CD4-positive, alpha-beta T cell (primary cell): ENCODE data around the gene TMEM183A. TPM values are rescaled to one million over a fixed set of nuclear protein-coding genes. Genes with fewer than 3 reads are reported as not detected.
"Not testable (repeated sequence)": the region's sequence is repeated elsewhere in the genome, so short reads cannot be mapped to it uniquely, and the experiment has no call there.

Source experiments
- ATAC-seq: fragments of 200-7000 bp; cut with Tn5 transposase; one replicate; pipeline ENCODE4 v1.10.0; 2022; ENCODE audit warnings: mild to moderate bottlenecking; ENCODE audit not compliant: poor library complexity
- CTCF ChIA-PET: fragments of 350-600 bp; sonication (Branson Sonifier 250); formaldehyde crosslinking; loops from one replicate; lab custom pipeline; 2021; ENCODE audit warnings: antibody characterized with exemption, inconsistent platforms; lab: Charles Lee
- POLR2A ChIA-PET: fragments of 350-600 bp; sonication (Branson Sonifier 250); formaldehyde crosslinking; loops from one replicate; lab custom pipeline; 2021; ENCODE audit warnings: antibody characterized with exemption, inconsistent platforms; lab: Charles Lee
- DNase-seq, 14 experiments: peaks; one replicate each; pipeline ENCODE4 v3.0.0-alpha.2; 2013 to 2020; ENCODE audit warnings: mixed read lengths in 2 of 14
- H3K27ac ChIP-seq, 2 donors: one replicate each; pipeline versions ENCODE4 v1.5.1 to v1.7.0; 2013; ENCODE audit warnings: low read length in 2 of 2, low read depth in 1 of 2, mild to moderate bottlenecking in 1 of 2
- H3K27me3 ChIP-seq, 2 experiments: 1 replicate in 1 of 2; 2 replicates in 1 of 2; pipeline versions ENCODE4 v1.6.1 to v1.7.0; 2013; ENCODE audit warnings: low read length in 2 of 2, control low read depth in 1 of 2, mild to moderate bottlenecking in 1 of 2, moderate library complexity in 1 of 2; ENCODE audit not compliant: insufficient read depth in 2 of 2, control insufficient read depth in 1 of 2
- H3K36me3 ChIP-seq: one replicate; pipeline ENCODE4 v1.6.1; 2013; ENCODE audit warnings: low read length, control low read depth; ENCODE audit not compliant: insufficient read depth
- H3K4me1 ChIP-seq: one replicate; pipeline ENCODE4 v1.6.1; 2013; ENCODE audit warnings: low read length, control low read depth; ENCODE audit not compliant: insufficient read depth
- H3K4me3 ChIP-seq: one replicate; pipeline ENCODE4 v1.5.1; 2013; ENCODE audit warnings: mild to moderate bottlenecking, low read length, moderate library complexity
- H3K9me3 ChIP-seq, 2 experiments: 1 replicate in 1 of 2; 2 replicates in 1 of 2; pipeline versions ENCODE4 v1.6.1 to v1.7.0; 2013; ENCODE audit warnings: low read length in 2 of 2, mild to moderate bottlenecking in 2 of 2, control low read depth in 1 of 2, moderate library complexity in 1 of 2; ENCODE audit not compliant: control insufficient read depth in 1 of 2, insufficient read depth in 1 of 2
- H3K27ac Mint-ChIP-seq: one replicate; pipeline ENCODE4 v1.8.0; 2020; ENCODE audit warnings: mixed read lengths
- H3K27me3 Mint-ChIP-seq: one replicate; pipeline ENCODE4 v1.8.0; 2021; ENCODE audit warnings: mixed read lengths
- H3K36me3 Mint-ChIP-seq: one replicate; pipeline ENCODE4 v1.8.0; 2021; ENCODE audit warnings: low read depth, mixed read lengths
- H3K4me1 Mint-ChIP-seq: one replicate; pipeline ENCODE4 v1.8.0; 2021; ENCODE audit warnings: low read depth, mixed read lengths
- H3K4me3 Mint-ChIP-seq: one replicate; pipeline ENCODE4 v1.8.0; 2020; ENCODE audit warnings: mild to moderate bottlenecking, mixed read lengths
- H3K9me3 Mint-ChIP-seq: one replicate; pipeline ENCODE4 v1.8.0; 2020; ENCODE audit warnings: mixed read lengths
- intact Hi-C, 2 experiments: fragments of 100-400 bp; cut with DNase I in 1 of 2; cut with micrococcal nuclease in 1 of 2; formaldehyde crosslinking; loops; one replicate each; pipeline versions ENCODE4 v1.15.1 to v1.9.0; 2023 to 2025; cut with DNase I, micrococcal nuclease
- total RNA-seq, 174 experiments: library from RNA in 2 of 174; stranded (reverse) in 2 of 174; gene quantifications; one replicate each; pipeline ENCODE4 v1.2.3 and lab custom pipeline; 2021 to 2026
- TF ChIP-seq, protein P1 (sequence below): fragments of 200-600 bp; IDR thresholded peaks from one replicate; pipeline ENCODE4 v1.8.0; 2022; ENCODE audit warnings: antibody characterized with exemption, mild to moderate bottlenecking

The TMEM183A gene
- total RNA-seq, 2 experiments from 2014 or later: 187 to 194 TPM

DNA sequence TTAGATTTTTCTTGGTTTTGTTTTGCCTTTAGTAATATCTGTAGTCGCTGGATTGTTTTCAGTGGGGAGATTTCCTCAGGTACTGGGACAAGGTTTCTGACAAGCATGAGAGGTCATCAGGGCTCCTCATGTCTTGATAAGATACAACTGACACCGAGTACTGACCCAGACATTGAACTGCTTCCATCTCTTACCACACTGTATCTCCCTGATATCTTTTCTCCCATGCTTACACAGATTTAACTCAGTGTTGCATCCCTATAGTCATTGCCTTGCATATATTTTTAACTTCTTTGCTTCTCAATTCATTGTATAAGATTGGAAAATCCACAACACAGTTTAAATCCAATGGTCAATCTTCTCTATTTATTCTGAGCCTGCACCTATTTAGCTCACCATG, 27.7 kb upstream of the TMEM183A start:
- Histone ChIP-seq H3K36me3 (no peaks in the 10 kb centered on the region), H3K9me3 (no peaks in the 10 kb centered on the region), H3K4me3 (no peak overlapping the region), H3K27me3 (peaks cover 0 to 5% of the 10 kb centered on the region in 2 experiments), H3K27ac (no peak overlapping the region), H3K4me1 (no peaks in the 10 kb centered on the region)
- no peak overlapping the region for H3K27ac Mint-ChIP-seq
- POLR2A ChIA-PET: no interaction called here
- H3K27me3 Mint-ChIP-seq: peaks cover 20% of the 10 kb centered on the region
- H3K4me1 Mint-ChIP-seq: no peaks in the 10 kb centered on the region
- intact Hi-C loops: no loop called here
- CTCF ChIA-PET: no interaction called here
- no peaks in the 10 kb centered on the region for H3K9me3 Mint-ChIP-seq
- no peaks in the 10 kb centered on the region for H3K36me3 Mint-ChIP-seq
- ATAC-seq: no peak
- no peak overlapping the region for H3K4me3 Mint-ChIP-seq
- TF ChIP-seq, protein P1, sequence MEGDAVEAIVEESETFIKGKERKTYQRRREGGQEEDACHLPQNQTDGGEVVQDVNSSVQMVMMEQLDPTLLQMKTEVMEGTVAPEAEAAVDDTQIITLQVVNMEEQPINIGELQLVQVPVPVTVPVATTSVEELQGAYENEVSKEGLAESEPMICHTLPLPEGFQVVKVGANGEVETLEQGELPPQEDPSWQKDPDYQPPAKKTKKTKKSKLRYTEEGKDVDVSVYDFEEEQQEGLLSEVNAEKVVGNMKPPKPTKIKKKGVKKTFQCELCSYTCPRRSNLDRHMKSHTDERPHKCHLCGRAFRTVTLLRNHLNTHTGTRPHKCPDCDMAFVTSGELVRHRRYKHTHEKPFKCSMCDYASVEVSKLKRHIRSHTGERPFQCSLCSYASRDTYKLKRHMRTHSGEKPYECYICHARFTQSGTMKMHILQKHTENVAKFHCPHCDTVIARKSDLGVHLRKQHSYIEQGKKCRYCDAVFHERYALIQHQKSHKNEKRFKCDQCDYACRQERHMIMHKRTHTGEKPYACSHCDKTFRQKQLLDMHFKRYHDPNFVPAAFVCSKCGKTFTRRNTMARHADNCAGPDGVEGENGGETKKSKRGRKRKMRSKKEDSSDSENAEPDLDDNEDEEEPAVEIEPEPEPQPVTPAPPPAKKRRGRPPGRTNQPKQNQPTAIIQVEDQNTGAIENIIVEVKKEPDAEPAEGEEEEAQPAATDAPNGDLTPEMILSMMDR: no peak
- DNase-seq: no peak

DNA sequence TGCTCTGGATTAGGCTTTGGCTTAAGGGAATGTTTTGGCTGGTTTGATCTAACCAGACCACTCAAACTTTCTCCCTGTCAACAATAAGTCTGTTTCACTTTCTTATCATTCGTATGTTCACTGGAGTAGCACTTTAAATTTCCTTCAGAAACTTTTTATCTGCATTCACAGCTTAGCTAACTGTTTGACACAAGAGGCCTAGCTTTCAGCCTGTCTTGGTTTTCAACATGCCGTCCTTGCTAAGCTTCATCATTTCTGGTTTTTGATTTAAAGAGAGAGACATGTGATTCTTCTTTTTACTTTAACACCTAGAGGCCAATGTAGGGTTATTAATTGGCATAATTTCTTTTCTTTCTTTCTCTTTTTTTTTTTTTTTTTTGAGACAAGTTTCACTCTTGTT, 25.2 kb upstream of the TMEM183A start:
- ChIA-PET POLR2A (interaction anchor here (1.7 kb wide), 1 partner anchor 14 kb away, joined by 5 read pairs; no protein-coding TSS in a partner anchor), CTCF (interaction anchor here (0.7 kb wide), 3 partner anchors 12 to 43 kb away, joined by 3 to 4 read pairs (median 4); no protein-coding TSS in a partner anchor)
- ATAC-seq (no peak), DNase-seq (no peak)
- Mint-ChIP-seq H3K4me1 (no peaks in the 10 kb centered on the region), H3K27ac (no peak overlapping the region), H3K36me3 (no peaks in the 10 kb centered on the region), H3K27me3 (peaks cover 27% of the 10 kb centered on the region), H3K9me3 (no peaks in the 10 kb centered on the region), H3K4me3 (no peak overlapping the region)
- Histone ChIP-seq H3K4me1 (no peaks in the 10 kb centered on the region), H3K36me3 (no peaks in the 10 kb centered on the region), H3K9me3 (no peaks in the 10 kb centered on the region), H3K27me3 (peaks cover 0 to 5% of the 10 kb centered on the region in 2 experiments), H3K27ac (no peak overlapping the region), H3K4me3 (no peak overlapping the region)
- intact Hi-C loops: no loop called here
- TF ChIP-seq, protein P1: no peak

DNA sequence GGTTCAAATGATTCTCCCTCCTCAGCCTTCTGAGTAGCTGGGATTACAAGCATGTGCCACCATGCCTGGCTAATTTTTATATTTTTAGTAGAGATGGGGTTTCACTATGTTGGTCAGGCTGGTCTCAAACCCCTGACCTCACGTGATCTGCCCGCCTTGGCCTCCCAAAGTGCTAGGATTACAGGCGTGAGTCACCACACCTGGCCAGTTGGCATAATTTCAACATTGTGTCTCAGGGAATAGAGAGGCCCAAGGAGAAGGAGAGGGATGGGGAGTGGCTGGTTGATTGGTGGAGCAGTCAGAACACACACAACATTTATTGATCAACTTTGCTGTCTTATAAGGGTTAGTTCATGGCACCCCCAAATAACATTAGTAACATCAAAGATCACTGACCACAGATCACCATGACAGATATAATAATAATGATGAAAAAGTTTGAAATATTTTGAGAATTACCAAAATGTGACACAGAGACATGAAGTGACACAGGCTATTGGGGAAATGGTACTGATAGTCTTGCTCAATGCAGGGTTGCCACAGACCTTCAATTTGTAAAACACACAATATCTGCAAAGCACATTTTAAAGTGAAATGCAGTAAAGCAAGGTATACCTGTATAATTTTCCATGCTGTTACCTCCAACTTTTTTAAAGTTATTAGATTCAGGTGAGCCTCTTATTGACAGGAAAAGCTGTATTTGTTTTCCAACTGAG, 24.3 kb upstream of the TMEM183A start:
- Histone ChIP-seq H3K4me3 (no peak overlapping the region), H3K9me3 (no peaks in the 10 kb centered on the region), H3K27me3 (peaks cover 0 to 5% of the 10 kb centered on the region in 2 experiments), H3K36me3 (no peaks in the 10 kb centered on the region), H3K4me1 (no peaks in the 10 kb centered on the region), H3K27ac (no peak overlapping the region)
- ATAC-seq (no peak), DNase-seq (peak in 1 of 14 experiments; percentile 18)
- Mint-ChIP-seq H3K27me3 (peaks cover 31% of the 10 kb centered on the region), H3K27ac (no peak overlapping the region), H3K9me3 (no peaks in the 10 kb centered on the region), H3K4me1 (no peaks in the 10 kb centered on the region), H3K4me3 (no peak overlapping the region), H3K36me3 (no peaks in the 10 kb centered on the region)
- intact Hi-C loops: no loop called here
- TF ChIP-seq, protein P1: no peak
- ChIA-PET CTCF (interaction anchor here (0.7 kb wide), 1 partner anchor 42 kb away, joined by 4 read pairs; no protein-coding TSS in a partner anchor), POLR2A (interaction anchor here (1.7 kb wide), 1 partner anchor 15 kb away, joined by 5 read pairs; no protein-coding TSS in a partner anchor)

DNA sequence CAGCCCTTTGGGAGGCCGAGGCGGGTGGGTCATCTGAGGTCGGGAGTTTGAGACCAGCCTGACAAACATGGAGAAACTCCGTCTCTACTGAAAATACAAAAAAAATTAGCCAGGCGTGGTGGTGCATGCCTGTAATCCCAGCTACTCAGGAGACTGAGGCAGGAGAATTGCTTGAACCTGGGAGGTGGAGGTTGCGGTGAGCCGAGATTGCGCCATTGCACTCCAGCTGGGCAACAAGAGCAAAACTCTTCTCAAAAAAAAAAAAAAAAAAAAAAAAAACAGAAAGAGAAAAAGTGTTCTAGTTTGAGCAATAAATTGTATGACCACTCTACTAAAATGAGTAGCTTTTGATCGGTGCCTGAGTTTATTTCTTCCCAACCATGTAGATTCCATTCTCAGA, 21.1 kb upstream of the TMEM183A start:
- H3K4me1 Mint-ChIP-seq, H3K4me3 Mint-ChIP-seq, H3K4me1 ChIP-seq, H3K36me3 Mint-ChIP-seq, H3K9me3 ChIP-seq, H3K9me3 Mint-ChIP-seq, H3K27me3 ChIP-seq, ATAC-seq, H3K4me3 ChIP-seq, H3K36me3 ChIP-seq, H3K27ac Mint-ChIP-seq, intact Hi-C loops, H3K27ac ChIP-seq, DNase-seq, POLR2A ChIA-PET: not testable (repeated sequence)
- CTCF ChIA-PET: interaction anchor here (0.6 kb wide), 1 partner anchor 885 kb away, joined by 3 read pairs; no protein-coding TSS in a partner anchor
- H3K27me3 Mint-ChIP-seq: peaks cover 17% of the 10 kb centered on the region
